Ectodermal cell (in vitro differentiated cells): ENCODE results near the gene HOXB9.

Experiments
- H3K27ac ChIP-seq: 2 replicates; pipeline ENCODE4 v1.7.0; 2013; ENCODE audit warnings: mild to moderate bottlenecking, low read depth, low read length; ENCODE audit not compliant: insufficient read depth, poor library complexity, severe bottlenecking
- H3K27me3 ChIP-seq: 2 replicates; pipeline ENCODE4 v1.7.0; 2013; ENCODE audit warnings: mild to moderate bottlenecking, low read length; ENCODE audit not compliant: insufficient read depth, control insufficient read depth, poor library complexity, severe bottlenecking
- H3K36me3 ChIP-seq: one replicate; pipeline ENCODE4 v1.7.0; 2013; ENCODE audit warnings: low read length; ENCODE audit not compliant: control insufficient read depth, insufficient read depth
- H3K4me1 ChIP-seq: one replicate; pipeline ENCODE4 v1.7.0; 2013; ENCODE audit warnings: low read length; ENCODE audit not compliant: control insufficient read depth, insufficient read depth
- H3K4me3 ChIP-seq: 2 replicates; pipeline ENCODE4 v1.7.0; 2013; ENCODE audit warnings: low read depth, low read length, control low read depth; ENCODE audit not compliant: insufficient read depth
- H3K9me3 ChIP-seq: 2 replicates; pipeline ENCODE4 v1.7.0; 2013; ENCODE audit warnings: mild to moderate bottlenecking, low read length, moderate library complexity; ENCODE audit not compliant: control insufficient read depth
- WGBS, 2 experiments: methylation state at CpG; one replicate each; pipeline ENCODE4 v1.1.7; 2013; ENCODE audit warnings: missing lambda C conversion rate in 2 of 2; 5-methylcytosine and 5-hydroxymethylcytosine counted together

HOXB9 gene

GRCh38 chr17:48645639-48646182 lies 19.6 kb upstream of the HOXB9 start:
- H3K4me3 ChIP-seq = no peak overlapping the region
- H3K27ac ChIP-seq = no peak overlapping the region
- peaks cover 100% of the 10 kb centered on the region for H3K27me3 ChIP-seq
- WGBS, 2 experiments = 18 to 20% methylated on average over 14 of the region's 14 CpGs
- H3K36me3 ChIP-seq = no peaks in the 10 kb centered on the region
- H3K9me3 ChIP-seq = no peaks in the 10 kb centered on the region
- H3K4me1 ChIP-seq = no peaks in the 10 kb centered on the region

DNA sequence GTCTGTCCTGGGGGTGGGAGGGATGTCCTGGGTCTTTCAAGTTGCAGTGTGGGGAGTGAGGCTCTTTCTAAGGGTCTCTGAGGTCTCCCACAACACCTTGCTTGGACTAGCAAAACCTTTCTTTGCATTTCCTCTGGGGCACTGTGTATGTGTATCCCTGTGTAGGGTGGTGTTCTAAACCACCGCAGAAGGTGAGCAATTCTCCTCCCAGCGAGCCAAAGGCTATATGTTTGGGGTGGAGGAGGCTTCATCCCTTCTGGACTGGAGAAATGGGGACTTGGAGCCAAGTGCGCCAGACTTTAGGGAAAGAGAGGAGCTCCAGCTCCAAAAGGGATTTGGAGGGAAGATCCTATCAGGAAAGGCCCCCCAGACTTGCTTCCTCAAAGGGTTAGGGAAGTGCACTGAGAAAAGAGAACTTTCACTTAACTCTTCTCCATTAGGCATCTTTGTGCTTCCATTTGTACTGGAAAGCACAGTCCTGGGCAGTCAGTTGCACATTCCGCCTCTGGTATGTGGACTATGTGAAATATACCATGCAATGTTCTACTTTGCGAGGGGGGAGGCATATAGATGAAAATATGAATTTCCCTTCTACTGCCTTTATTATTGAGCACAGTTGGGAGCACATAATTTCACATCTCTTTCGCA lies 18.9 kb upstream of the HOXB9 start:
- peaks cover 100% of the 10 kb centered on the region for H3K27me3 ChIP-seq
- H3K4me3 ChIP-seq = no peak overlapping the region
- no peaks in the 10 kb centered on the region for H3K36me3 ChIP-seq
- no peaks in the 10 kb centered on the region for H3K9me3 ChIP-seq
- 33 to 36% methylated on average over 6 of the region's 6 CpGs for WGBS, 2 experiments
- H3K4me1 ChIP-seq = no peaks in the 10 kb centered on the region
- no peak overlapping the region for H3K27ac ChIP-seq

GRCh38 chr17:48644159-48644558 lies 18.0 kb upstream of the HOXB9 start:
- Histone ChIP-seq H3K9me3 (no peaks in the 10 kb centered on the region), H3K27ac (no peak overlapping the region), H3K36me3 (no peaks in the 10 kb centered on the region), H3K27me3 (peaks cover 100% of the 10 kb centered on the region), H3K4me3 (no peak overlapping the region), H3K4me1 (no peaks in the 10 kb centered on the region)
- WGBS, 2 experiments = 72% methylated on average over 1 of the region's 1 CpG; no CpG with 5 or more reads in 1 of the 2 experiments

GRCh38 chr17:48643697-48644012 lies 17.5 kb upstream of the HOXB9 start:
- H3K27me3 ChIP-seq = peaks cover 100% of the 10 kb centered on the region
- no peaks in the 10 kb centered on the region for H3K36me3 ChIP-seq
- H3K4me3 ChIP-seq = no peak overlapping the region
- no peak overlapping the region for H3K27ac ChIP-seq
- no peaks in the 10 kb centered on the region for H3K4me1 ChIP-seq
- no peaks in the 10 kb centered on the region for H3K9me3 ChIP-seq

DNA sequence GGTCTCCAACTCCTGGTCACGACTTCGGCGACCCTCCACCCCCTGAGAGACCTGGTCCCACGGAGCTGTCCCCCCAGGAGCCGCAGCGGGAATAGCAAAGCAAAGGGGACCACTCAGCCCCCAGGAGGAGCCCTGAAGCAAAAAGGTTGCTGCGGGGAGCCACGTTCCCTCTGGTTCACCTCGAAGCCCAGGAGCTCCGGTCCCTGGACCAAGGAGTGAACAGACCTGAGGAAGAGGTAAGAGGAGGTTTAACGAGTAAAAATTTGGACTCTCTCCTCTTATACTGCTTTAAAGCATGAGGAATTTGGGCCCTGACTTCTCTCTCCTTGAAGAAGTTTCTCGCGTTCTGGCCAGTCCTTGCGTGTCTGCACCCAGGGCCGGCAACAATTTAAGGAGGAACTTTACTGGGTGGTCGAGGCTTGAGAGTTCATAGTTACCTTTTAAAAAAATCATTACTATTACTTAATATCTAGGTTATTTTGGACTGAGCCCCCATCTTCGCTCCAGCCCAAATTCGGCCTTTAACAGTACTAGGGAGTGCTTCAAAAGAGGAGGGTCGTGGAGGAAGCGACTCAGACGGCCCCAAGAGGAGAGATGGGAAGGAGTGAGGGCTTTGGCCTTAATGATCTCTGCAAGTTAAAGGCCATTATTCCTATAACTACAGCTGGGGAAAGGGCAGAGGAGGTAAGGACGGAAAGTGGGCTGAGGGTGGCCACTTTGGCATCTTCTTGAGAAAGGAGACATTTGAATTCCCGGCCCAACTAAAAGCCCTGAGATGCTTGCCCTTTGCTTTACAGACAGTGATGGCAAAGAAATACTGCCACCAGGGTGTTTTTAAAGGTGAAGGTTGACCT lies 16.9 kb upstream of the HOXB9 start:
- Histone ChIP-seq H3K9me3 (no peaks in the 10 kb centered on the region), H3K36me3 (no peaks in the 10 kb centered on the region), H3K4me1 (no peaks in the 10 kb centered on the region), H3K4me3 (no peak overlapping the region), H3K27ac (no peak overlapping the region), H3K27me3 (peaks cover 100% of the 10 kb centered on the region)
- 13 to 16% methylated on average over 22 of the region's 23 CpGs for WGBS, 2 experiments

DNA sequence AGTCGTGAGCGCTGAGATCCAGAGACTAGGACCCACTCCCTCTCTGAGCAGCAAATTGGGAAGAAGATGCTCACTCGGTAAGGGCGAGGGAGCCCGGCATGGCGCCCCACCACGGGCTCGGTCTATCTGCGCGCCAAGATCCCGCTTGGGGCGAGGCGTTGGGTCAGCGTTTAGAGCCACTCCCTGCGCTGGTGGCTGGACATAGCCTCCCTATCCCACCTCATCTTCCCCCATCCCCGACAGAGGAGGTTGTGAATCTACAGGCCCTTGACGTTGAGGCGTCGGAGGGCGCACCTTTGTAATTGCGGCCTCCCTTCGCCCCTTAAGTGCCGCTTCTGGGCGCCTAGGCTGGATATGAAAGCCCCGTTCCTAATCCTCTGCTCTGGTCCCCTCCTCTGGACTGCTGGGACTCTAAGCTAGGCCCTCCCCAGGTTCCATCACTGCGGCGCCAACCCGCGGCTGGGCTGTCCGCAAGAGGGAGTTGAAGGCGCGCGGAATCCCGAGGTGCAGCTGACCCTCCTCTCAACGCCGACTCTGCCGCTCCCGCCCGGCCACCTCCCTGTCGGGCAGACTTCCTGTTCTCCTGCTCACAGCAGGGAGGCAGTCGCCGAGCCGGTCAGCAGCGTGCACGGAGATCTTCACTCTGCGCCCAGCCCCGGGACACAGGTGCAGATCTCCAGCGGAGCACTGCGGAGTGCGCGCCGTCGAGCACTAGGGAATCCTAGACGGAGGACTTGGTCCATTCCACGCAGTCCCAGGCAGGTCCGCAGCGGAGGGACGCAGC lies 16.1 kb upstream of the HOXB9 start:
- Histone ChIP-seq H3K27ac (no peak overlapping the region), H3K4me1 (no peaks in the 10 kb centered on the region), H3K9me3 (no peaks in the 10 kb centered on the region), H3K36me3 (no peaks in the 10 kb centered on the region), H3K27me3 (peaks cover 100% of the 10 kb centered on the region), H3K4me3 (no peak overlapping the region)
- WGBS, 2 experiments = 3% methylated on average over 58 of the region's 58 CpGs

- H3K27ac ChIP-seq = no peak overlapping the region
- no peak overlapping the region for H3K4me3 ChIP-seq
- H3K9me3 ChIP-seq = no peaks in the 10 kb centered on the region
- 5 to 7% methylated on average over 26 to 27 of the region's 29 CpGs for WGBS, 2 experiments
- no peaks in the 10 kb centered on the region for H3K36me3 ChIP-seq
- no peaks in the 10 kb centered on the region for H3K4me1 ChIP-seq
- peaks cover 100% of the 10 kb centered on the region for H3K27me3 ChIP-seq
Measured at GRCh38 chr17:48641541-48642058, 15.4 kb upstream of the HOXB9 start.

GRCh38 chr17:48640858-48641180 lies 14.7 kb upstream of the HOXB9 start:
- H3K4me3 ChIP-seq = no peak overlapping the region
- no peaks in the 10 kb centered on the region for H3K36me3 ChIP-seq
- no peaks in the 10 kb centered on the region for H3K9me3 ChIP-seq
- no peaks in the 10 kb centered on the region for H3K4me1 ChIP-seq
- peaks cover 100% of the 10 kb centered on the region for H3K27me3 ChIP-seq
- H3K27ac ChIP-seq = no peak overlapping the region
- WGBS, 2 experiments = 50% methylated on average over 1 of the region's 1 CpG; no CpG with 5 or more reads in 1 of the 2 experiments

DNA sequence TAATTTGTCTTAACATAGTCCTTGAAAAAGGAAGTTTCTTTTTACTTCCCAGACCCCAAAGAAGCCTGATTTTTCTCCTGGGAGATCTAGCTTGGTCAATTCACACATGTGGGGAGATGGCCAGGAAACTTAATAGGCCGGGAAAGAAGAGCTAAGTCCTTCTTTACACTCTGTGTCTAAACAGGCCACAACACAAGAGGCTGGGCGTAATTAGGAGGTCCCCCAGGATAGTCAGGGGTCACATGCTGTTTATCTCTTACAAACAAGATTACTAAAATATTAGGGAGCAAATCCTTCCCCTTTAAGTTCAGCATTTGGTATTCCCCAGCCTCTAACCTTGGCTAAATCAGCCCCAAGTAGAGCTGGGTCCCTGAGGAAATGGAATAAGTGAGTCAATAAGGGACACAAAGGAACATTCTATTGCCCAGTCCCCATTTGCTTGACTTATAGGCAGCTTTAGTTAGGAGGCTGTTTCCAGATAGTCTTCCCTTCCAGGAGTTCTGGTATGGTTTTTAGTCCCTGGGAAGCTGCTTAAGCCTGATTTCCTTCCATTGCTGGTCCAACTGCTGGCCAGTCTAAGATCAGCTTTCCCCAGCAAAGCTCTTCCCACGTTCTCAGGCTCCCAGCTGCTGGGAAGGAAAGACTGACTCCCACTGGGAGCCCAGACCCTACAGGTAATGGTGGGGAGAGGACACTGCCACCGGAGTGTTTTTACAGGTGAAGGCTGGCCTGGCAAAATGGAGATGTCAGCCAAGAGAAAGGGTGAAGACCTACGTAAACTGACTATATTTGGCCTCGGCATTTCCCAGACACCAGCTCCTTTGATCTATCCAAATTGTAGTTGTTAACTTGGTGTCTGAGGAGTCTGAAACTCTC lies 14.1 kb upstream of the HOXB9 start:
- Histone ChIP-seq H3K27ac (no peak overlapping the region), H3K36me3 (no peaks in the 10 kb centered on the region), H3K27me3 (peaks cover 100% of the 10 kb centered on the region), H3K9me3 (no peaks in the 10 kb centered on the region), H3K4me1 (no peaks in the 10 kb centered on the region), H3K4me3 (no peak overlapping the region)
- WGBS, 2 experiments = 50 to 63% methylated on average over 6 of the region's 6 CpGs
